DOHH2 (cell line): ENCODE data around the gene SLC39A11.

Experiments
- CTCF ChIP-seq: fragments of 200-600 bp; sonication (generic); IDR thresholded peaks from one replicate; pipeline ENCODE4 v1.5.1; 2014; ENCODE audit warnings: antibody characterized with exemption, mild to moderate bottlenecking, low read depth, low read length; ENCODE audit not compliant: poor library complexity, severe bottlenecking
- EZH2phosphoT487 ChIP-seq: fragments of 200-600 bp; sonication (generic); IDR thresholded peaks from 2 replicates; pipeline ENCODE4 v1.6.1; 2017; ENCODE audit warnings: borderline replicate concordance, mild to moderate bottlenecking, antibody characterized with exemption, low read length, moderate library complexity, mixed read lengths

DNA sequence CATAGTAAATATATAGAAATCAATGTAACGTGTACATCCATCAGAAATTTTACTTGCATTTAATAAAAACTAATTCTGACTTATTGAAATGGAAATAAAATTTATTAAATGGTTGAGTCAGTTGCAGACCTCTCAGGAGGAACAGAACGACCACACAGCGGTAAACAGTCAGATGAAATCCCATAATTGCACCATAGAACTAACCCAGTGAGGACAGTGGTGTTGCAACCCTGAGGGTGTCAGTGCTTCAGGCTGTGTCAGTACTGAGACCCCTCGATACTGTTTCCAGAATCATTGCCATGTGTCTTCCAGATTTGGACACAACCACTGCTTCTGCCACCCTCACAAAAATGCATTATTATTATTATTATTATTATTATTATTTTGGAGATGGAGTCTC lies 43.3 kb upstream of the SLC39A11 start:
- TF ChIP-seq CTCF = no peak
- no peak for TF ChIP-seq EZH2phosphoT487
